Left colon (tissue), 2 donors: ENCODE measurements around the gene ANXA11. TPM values are rescaled to one million over a fixed set of nuclear protein-coding genes. Genes with fewer than 3 reads are reported as not detected.

ENCODE experiments used
- ATAC-seq: fragments of 200-7000 bp; cut with Tn5 transposase; one replicate; pipeline ENCODE4 v1.9.1; 2020; ENCODE audit warnings: mild to moderate bottlenecking, moderate library complexity
- DNase-seq, 2 donors: peaks; one replicate each; pipeline ENCODE4 v3.0.0-alpha.2; 2020
- intact Hi-C, 2 donors: fragments of 100-400 bp; cut with DNase I in 1 of 2; cut with micrococcal nuclease in 1 of 2; formaldehyde crosslinking; loops; one replicate each; pipeline versions ENCODE4 v1.11.2 to v1.14.0; 2022; cut with DNase I, micrococcal nuclease
- total RNA-seq, 2 donors: library from RNA; stranded (reverse); fragmentation: NEBNext Ultra II Directional; extraction: Animal tissue kit (Norgen Biotek cat#: 25700); gene quantifications; one replicate each; pipeline ENCODE4 v1.2.1, GENCODE V29; 2021
- donor health status: DM: no; HTN: no; CAD: no.
- donor health status: DM: yes; HTN: yes; CAD: no.

The ANXA11 gene
- total RNA-seq, 2 donors from 2014 or later, result 384 to 427 TPM

DNA sequence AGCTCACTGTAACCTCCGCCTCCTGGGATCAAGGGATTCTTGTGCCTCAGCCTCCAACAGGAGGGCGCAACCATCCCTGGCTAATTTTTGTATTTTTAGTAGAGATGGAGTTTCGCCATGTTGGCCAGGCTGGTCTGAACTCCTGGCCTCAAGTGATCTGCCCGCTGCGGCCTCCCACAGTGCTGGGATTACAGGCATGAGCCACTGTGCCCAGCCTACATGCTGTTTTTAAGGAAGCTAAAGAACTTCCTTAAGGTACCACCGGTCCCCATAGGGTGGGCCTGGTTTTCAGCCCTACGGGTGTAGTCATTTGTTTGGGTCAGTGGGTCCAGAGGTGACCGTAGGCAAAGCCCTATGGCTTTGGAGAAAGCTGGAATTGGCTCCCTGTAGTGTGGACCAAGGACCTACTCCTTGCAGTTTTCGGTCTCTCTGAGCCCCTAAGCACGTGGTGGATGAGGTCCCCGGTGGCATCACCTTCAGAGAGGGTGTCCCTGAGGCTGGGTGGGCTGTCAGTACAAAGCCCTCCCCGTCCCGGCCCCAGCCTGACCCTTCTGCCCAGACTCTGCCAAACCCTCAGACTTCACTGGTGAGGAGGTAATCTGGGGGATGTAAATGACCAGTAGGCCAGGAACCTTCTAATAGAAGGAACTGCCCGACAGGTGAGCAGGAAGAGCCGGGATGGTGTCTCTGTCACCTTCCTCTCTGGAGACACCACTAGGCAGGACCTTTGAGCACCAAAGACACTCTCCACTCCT is 30.5 kb downstream of the ANXA11 start:
- ATAC-seq (no peak), DNase-seq (no peak)
- intact Hi-C loops, result no loop called here

DNA sequence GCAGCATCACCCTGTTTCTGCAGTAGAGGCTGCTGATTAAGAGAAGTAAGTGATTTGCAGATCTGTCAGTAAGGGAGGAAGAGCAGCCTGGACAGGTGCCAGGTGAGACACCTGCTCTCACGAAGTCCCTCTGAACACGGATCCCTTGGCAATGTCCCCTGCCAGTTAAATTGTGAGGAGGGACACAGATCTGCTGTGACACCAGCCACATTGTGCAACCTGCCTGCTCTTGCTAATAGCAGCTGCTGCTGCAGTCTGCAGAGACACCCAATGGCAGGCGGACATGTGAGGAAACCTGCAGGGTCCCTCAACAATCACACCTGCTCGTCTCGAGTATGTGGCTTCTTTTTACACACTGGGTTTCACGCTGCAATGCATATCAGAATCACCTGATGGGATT is 31.9 kb downstream of the ANXA11 start:
- intact Hi-C loops, result no loop called here
- ATAC-seq (no peak), DNase-seq (no peak)

DNA sequence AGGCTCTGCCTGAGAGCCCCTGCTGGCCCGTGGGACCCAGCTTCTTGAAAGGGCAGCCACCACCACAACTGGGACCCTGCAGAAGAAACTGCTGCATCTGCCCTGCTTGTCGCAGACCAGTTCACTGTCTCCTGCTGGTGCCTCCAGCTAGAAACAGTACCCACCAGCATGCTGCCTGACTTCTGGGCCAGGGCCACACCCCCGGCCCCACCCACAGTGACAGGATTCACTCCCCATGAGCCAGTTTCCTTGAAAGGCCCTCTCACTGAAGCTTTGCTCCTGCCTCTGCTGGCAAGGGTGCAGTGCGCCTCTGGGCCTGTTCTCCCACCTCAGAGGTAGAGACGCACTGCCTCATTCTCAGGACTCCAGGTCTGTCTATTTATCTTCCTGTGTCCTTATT is 32.4 kb downstream of the ANXA11 start:
- DNase-seq, result peak; percentile 73 to 78
- peak; percentile 71 for ATAC-seq
- intact Hi-C loops, result no loop called here

DNA sequence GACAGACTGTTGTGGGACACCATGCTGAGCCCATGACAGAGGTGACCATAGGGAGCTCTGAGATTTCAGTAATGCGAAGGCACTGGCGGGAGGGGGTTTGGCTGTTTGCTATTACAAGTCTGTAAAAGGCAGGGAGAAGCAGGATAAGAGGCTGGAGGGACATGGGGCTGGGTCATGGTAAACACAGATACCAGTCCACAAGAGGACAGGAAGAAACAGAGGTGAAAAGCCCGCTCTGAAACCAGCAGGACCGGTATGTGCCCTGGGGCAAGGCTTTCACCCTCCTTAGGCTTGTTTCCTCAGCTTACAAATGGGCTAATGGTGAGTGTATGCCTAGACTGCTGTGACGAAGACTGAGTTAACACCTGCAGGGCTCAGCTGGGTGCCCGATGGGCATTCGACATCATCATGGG is 34.1 kb downstream of the ANXA11 start:
- ATAC-seq (peak; percentile 73), DNase-seq (peak; percentile 63 to 84)
- intact Hi-C loops, result no loop called here

DNA sequence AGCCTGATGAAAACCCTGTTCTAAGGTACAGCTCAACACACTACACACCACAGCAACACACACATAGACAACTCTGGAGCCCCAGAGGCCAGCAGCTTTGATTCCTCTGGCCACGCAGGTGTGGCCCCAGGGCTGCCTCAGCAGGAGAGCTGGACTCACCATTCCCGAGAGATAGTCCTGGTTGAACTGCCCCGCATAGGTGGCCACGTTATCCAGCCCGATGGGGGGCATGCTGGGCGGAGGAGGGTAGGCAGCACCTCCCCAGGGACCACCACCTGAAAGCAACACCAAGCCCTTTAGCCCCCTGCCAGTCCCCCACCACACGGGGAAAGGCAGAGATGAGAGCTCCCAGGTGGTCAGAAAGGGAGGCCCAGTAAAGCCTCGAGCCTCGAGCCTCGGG is 34.7 kb downstream of the ANXA11 start:
- DNase-seq (peak in 1 of 2 donors; percentile 24), ATAC-seq (peak; percentile 19)
- intact Hi-C loops, result no loop called here

DNA sequence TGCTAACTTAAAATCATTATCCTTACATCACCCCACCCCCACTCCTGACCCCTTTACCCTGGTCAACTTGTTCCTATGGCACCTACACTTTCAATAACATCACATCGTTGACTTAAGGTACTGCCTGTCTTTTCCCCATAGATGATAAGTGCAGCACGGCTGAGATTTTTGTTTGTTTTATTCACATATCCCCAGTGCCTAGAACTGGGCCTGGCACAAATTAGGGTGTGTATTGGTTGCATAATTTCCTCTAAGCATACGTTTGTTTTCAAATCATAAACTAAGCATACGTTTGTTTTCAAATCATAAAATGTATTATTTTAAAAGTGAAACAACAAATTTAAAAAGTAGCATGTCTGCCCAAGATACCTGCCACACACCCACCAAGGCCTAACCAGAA is 35.3 kb downstream of the ANXA11 start:
- intact Hi-C loops, result no loop called here
- ATAC-seq (peak; percentile 54), DNase-seq (no peak)

DNA sequence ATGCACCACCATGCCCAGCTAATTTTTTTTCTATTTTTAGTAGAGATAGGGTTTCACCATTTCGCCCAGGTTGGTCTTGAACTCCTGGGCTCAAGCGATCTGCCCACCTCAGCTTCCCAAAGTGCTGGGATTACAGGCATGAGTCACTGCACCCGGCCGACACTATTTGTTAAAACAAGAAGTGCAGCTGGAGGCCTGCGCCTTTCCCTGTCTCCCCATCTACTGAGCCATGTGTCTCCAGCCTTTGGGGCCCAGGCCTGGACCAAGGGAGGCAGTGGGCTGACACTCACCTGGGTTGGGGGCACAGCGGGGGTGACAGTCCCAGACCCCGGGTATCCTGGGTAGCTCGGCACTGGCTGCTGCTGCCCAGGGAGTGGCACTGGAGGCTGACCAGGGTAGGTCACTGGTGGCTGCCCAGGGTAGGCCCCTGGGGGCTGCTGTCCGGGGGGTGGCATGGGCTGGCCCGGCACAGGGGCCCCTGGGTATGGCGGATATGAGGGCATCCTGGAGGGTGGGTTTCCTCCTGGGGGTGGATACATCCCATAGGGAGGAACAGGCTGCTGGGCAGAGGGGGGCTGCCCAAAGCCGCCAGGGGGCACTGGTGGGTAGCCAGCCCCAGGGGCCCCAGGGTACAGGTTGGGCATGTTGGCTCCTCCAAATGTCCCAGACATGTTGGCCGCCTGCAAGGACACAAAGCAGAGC is 36.5 kb downstream of the ANXA11 start:
- intact Hi-C loops, result no loop called here
- DNase-seq (no peak), ATAC-seq (no peak)

DNA sequence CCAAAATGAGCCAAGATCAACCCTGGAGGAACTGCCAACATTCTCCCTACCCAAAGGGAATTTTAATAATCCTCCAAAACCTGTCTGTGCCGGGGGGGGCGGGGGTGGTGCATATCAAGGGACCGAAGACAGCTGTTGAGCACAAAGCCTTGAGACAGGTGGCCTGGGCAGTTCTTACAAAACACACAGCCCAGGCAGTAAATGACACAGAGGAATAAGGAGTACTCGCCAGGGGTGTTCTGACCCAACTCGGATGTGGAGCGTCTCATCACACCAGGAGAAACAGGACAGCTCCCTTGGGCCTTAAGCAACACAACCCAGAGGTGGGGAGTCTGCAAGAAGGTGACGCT is 37.2 kb downstream of the ANXA11 start:
- intact Hi-C loops, result no loop called here
- DNase-seq (no peak), ATAC-seq (no peak)

DNA sequence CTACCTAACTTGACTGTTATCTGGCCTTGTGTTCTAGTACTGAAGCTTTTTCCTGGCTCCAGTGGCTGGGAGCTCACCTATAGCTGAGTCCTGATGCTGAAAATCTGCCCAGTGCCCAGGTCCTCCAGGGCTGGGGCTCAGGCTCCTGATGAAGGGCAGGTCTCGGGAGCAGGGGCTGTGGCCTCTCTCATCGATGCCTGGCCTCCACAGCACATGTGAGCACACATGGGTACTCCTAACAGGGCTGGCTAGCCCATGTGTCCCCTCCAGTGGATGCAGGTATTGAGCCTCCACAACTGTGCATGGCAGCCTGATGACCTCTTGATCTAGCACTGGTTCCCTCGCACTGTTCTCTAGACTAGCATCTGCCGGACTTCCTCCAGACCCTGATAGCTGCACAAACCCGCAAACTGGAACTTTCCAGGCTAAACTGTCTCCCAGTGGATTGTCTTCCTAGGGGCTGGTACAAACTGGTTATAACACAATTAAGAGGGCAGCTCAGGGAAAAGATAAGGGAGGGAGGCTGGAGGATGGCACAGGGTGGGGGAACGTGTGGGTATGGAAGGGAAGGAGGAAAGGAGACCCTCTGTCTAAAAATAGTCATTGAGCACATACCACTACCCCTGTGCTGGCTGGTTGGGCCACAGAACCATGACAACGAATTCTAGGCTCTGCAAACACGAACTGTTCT is 37.7 kb downstream of the ANXA11 start:
- DNase-seq, result no peak
- no peak for ATAC-seq
- intact Hi-C loops, result no loop called here

DNA sequence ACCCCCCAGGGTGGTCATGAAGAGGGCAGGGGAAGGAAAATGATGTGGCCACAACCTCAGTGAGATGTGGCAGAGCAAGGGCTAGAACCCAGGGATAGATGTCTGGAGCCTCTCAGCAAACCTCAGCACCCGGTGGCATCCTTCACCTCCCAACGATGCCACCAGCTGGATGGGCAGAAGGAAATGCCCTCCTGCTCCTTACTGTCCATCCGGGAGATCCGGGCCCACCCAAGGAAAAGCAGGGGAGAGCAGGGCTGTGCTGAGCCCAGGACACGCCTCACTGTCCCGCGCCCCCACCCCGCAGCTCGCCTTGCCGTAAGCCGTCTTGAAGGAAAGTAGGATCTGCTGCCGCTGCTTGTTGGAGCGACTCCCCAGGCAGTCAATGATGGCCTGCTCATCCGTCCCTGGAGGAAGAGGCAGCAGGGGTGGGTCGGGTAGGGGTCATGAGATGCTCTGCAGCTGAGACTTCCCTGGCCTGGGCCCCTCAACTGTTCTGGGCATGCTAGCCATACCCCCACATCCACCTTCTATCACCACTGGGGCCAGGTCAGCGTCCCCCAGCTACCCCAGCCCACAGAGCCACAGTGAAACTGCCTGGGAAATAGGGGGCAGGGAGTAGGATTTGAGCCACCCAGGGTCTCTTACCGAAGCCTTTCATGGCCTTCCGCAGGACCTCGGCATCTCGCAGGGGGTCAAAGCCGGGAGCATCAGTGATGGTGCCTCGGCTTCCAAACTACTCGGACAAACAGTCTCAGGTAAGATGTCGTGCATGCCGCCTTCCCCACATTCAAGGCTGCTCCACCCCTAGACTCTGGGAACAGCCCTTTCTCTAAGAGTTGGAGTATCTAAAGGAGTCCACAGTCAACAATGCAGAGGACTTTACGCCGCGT is 38.5 kb downstream of the ANXA11 start:
- DNase-seq (no peak), ATAC-seq (no peak)
- intact Hi-C loops, result no loop called here

DNA sequence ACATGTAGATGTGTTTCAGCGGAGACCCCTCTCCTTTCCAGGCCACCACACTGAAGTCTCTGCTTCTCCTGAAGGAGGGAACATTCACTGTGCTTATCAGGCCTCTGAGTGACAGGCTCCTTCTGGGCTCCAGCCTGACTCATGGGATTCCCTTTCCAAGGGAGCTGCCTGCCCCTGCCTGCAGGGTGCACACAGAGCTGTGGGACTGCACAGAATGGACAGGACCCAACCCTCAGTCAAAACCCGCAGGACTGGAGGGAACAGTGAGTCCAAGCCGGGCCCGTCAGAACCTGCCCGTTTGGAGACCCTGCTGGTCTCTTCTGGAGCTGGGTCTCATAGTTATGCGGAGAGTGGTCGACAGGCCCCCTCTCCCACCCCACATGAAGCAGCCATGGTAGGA is 40.2 kb downstream of the ANXA11 start:
- intact Hi-C loops, result no loop called here
- ATAC-seq (no peak), DNase-seq (no peak)

DNA sequence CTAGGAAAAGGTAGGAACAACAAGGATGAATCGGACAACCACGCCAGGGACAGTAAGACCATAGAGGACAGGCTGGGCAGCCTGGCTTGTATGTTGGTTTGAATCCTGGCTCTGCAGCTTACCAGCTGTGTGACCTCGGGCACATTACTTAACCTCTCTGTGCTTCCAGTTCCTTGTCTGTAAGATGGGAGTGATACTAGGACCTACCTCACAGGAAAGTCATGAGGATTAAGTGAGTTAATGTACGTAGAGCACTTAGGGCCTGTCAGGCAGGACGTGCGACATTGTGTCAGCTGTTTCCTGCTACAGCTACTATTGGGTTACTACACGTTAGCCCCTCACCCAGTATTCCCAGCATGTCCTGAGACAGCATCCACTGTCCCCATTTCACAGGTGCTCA is 40.7 kb downstream of the ANXA11 start:
- DNase-seq (no peak), ATAC-seq (no peak)
- intact Hi-C loops, result no loop called here

DNA sequence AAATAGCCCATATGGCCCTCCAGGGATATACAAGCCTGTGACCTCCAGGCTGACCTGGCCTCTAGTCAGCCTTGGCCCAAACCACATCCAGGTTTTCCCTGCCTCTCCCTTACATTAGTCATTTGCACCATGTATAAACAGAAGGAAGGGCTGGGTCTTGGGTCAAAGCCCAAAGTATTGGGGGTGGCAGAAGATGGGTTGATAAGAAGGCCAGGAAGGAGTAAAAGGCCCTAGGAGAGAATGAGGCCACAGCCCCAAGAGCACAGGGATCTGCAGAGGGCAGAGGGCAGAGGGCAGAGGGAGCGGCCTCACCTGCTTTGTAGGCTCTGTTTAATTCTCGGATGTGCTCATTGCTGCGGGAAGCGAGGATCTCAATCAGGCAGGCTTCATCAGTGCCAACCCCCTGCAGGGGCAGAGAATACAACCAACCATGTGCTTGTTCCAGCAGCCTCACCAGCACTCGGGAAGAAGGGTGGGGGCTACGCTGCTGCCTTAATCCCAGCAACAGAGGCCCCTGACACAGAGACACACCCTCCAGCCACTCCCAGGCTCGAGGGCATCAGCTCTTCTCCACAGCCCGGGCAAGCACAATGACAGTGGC is 41.5 kb downstream of the ANXA11 start:
- ATAC-seq, result peak; percentile 76
- intact Hi-C loops, result no loop called here
- DNase-seq, result peak; percentile 46 to 64

DNA sequence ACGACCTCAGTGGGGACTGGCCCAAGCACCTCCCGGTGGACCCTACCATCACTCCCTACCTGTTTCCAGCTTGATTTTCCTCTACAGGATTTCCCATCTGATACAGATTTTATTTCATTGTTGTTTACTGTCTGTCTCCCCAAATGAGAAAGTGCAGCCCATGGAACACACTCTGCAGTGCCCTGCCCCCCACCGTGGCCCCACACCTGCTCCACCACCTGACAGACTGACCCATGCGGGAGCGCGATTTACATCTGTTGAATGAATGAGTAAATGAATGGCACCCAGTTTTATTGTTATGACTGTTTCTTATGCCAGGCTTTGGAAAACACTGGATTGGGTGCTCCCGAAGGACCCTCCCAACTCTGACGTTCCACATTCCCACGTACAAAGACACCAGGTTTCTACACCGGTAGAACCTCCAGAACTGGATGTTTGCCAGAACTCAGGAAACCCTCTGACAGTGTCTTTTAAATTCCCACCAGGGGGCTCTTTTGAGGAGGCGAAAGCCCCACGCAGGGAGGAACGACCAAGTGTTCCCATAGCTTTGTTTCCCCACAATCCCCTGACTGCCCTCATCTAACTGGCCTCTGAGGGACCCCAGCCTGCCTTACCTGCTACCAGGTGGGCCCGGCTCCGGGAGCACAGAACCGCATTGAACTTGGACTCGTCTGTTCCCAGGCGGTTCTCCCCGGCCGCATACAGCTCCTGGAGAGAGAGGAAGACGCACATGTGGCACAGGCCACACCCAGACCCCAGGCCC is 43.8 kb downstream of the ANXA11 start:
- intact Hi-C loops, result no loop called here
- DNase-seq, result no peak
- ATAC-seq, result no peak

DNA sequence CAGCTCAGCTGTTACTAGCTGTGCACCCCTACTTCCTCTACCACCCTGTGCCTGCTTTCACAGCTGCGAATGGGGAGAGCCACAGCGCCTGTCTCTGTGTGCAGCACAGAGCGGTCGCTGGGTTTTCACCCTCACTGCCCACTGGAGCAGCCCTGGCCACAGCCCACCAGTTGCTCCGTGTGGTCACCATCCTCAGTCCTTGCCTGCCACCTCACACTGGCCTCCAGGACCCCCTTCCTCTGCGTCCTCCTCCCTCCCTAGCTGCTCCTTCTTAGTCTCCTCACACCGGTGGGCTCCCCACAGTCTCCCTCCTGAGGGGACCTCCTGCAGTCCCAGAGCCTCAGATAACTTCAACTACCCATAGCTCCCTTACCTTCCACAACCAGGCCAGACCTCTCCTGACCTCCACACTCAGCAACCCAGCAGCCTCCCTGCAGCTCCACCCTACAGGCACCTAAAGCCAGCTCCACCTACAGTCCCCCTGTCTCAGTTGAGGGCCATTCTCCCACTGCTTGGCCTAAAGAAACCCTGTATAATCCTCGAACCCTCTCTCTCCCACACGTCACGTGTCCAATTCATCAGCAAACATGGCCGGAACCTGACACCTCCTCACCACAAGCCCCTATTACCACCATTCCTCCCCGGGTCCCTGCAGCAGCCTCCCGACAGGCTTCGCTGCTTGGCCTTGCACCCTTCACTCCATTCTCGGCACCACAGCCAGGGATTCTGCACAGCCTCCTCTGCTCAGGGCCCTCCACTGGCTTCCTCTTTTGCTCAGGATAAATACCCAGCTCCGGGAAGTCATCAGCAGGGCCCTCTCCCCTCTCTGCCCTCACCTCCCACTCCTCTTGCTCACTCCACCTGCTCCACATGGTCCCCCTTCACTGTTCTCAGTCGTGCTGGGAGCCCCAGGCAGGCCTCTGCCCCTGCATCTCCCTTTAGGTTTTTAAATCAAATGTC is 44.7 kb downstream of the ANXA11 start:
- DNase-seq (no peak), ATAC-seq (no peak)
- intact Hi-C loops, result no loop called here

DNA sequence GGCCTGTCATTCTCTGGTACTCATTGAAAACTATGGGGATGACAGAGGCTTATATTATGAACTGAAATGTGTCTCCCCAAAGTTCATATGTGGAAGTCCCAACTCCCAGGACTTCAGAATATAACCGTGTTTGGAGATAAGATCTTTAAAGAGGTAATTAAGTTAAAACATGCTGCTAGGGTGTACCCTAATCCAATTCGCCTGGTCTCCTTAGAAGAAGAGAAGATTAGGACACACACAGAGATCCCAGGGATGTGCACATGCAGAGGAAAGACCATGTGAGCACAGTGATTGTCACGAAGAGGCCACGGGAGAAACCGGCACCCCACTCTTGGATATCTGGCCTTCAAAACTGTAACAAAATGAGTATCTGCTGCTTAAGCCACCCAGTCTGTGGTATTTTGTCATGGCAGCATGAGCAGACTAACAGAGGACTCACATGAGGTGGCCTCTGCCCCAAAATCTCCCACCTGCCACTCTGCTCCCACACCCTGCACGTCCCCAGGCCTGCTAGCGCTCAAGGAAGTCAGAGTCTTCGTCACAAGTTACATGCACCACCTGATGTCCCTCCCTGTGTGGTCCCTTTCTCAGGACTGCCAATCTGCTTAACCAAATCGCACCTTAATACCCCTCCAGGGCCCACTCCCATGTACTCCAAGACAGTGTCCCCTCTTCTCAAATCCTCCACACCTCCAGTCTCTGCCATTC is 46.0 kb downstream of the ANXA11 start:
- DNase-seq (no peak), ATAC-seq (no peak)
- intact Hi-C loops, result loop anchor here in 1 of 2 donors (10.0 kb wide), 1 partner anchor 45 kb away; the partner anchor contains the start of gene ANXA11
